ENCODE data around the gene RNF5. TPM values are rescaled to one million over a fixed set of nuclear protein-coding genes. Genes with fewer than 3 reads are reported as not detected.
"Not testable (repeated sequence)": the region's sequence is repeated elsewhere in the genome, so short reads cannot be mapped to it uniquely, and the experiment has no call there.

RNF5 gene
- total RNA-seq, 1 donor: 29.1 TPM

GRCh38 chr6:32202186-32202585 lies 24.0 kb downstream of the RNF5 start:
- DNase-seq (ENCODE audit: low read depth in 2 of 3, low spot score in 2 of 3): no peak

GRCh38 chr6:32203426-32204267 lies 25.4 kb downstream of the RNF5 start:
- DNase-seq (ENCODE audit: low read depth in 2 of 3, low spot score in 2 of 3): no peak

- no peak for DNase-seq (ENCODE audit: low read depth in 2 of 3, low spot score in 2 of 3)
These were observed 26.1 kb downstream of the RNF5 start for GRCh38 chr6:32204268-32204715.

GRCh38 chr6:32208996-32209395 lies 30.8 kb downstream of the RNF5 start:
- no peak for DNase-seq (ENCODE audit: low read depth in 2 of 3, low spot score in 2 of 3)

GRCh38 chr6:32210191-32210601 lies 32.0 kb downstream of the RNF5 start:
- no peak for DNase-seq (ENCODE audit: low read depth in 2 of 3, low spot score in 2 of 3)

- not testable (repeated sequence) for DNase-seq (ENCODE audit: low read depth in 2 of 3, low spot score in 2 of 3)
These were observed 33.2 kb downstream of the RNF5 start for GRCh38 chr6:32211432-32211831.

- no peak for DNase-seq (ENCODE audit: low read depth in 2 of 3, low spot score in 2 of 3)
These were observed 34.0 kb downstream of the RNF5 start for GRCh38 chr6:32212076-32212760.

- DNase-seq (ENCODE audit: low read depth in 2 of 3, low spot score in 2 of 3): no peak
These were observed 35.4 kb downstream of the RNF5 start for GRCh38 chr6:32213649-32214048.

GRCh38 chr6:32214126-32214525 lies 35.9 kb downstream of the RNF5 start:
- DNase-seq (ENCODE audit: low read depth in 2 of 3, low spot score in 2 of 3): peak in 1 of 3 donors; percentile 34

GRCh38 chr6:32215617-32216016 lies 37.4 kb downstream of the RNF5 start:
- no peak for DNase-seq (ENCODE audit: low read depth in 2 of 3, low spot score in 2 of 3)

GRCh38 chr6:32216285-32216684 lies 38.1 kb downstream of the RNF5 start:
- DNase-seq (ENCODE audit: low read depth in 2 of 3, low spot score in 2 of 3): no peak

- no peak for DNase-seq (ENCODE audit: low read depth in 2 of 3, low spot score in 2 of 3)
These were observed 38.8 kb downstream of the RNF5 start for GRCh38 chr6:32216998-32217397.

GRCh38 chr6:32218167-32218566 lies 40.0 kb downstream of the RNF5 start:
- DNase-seq (ENCODE audit: low read depth in 2 of 3, low spot score in 2 of 3): no peak

- DNase-seq (ENCODE audit: low read depth in 2 of 3, low spot score in 2 of 3): no peak
These were observed 41.8 kb downstream of the RNF5 start for GRCh38 chr6:32220021-32220420.

- DNase-seq (ENCODE audit: low read depth in 2 of 3, low spot score in 2 of 3): no peak
These were observed 44.4 kb downstream of the RNF5 start for GRCh38 chr6:32222333-32223230.

GRCh38 chr6:32223258-32224235 lies 45.3 kb downstream of the RNF5 start, which contains the start of gene NOTCH4:
Gene NOTCH4 (minus strand): TSS chr6:32224067. CDS start chr6:32223928, 139 bp downstream.
- DNase-seq (ENCODE audit: low read depth in 2 of 3, low spot score in 2 of 3): no peak

GRCh38 chr6:32224696-32225095 lies 46.5 kb downstream of the RNF5 start:
- no peak for DNase-seq (ENCODE audit: low read depth in 2 of 3, low spot score in 2 of 3)

GRCh38 chr6:32226434-32226833 lies 48.2 kb downstream of the RNF5 start:
- DNase-seq (ENCODE audit: low read depth in 2 of 3, low spot score in 2 of 3): no peak

Data from hematopoietic multipotent progenitor cell (in vitro differentiated cells).